Measurements from ENCODE around the gene PSAPL1.

DNA sequence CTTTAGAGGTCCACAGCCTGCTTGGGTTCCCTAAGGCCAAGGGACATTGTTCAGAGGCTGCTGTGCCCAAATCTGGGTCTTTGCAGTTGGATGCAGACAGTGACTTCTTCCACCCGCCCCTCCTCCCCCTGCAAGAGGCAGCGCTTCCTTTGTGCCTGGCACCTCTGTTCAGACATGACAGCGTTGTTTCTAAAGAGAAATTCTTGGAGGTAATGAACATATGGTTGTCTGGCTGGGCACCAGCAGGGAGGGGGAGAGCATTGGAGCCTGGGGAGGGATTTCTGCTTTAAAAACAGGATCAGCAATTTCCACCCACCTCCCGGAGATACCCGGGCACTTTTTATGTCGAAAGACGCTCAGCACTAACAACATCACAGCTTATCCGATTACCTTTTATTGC lies 51.5 kb downstream of the PSAPL1 start:
- TF ChIP-seq, protein P1, sequence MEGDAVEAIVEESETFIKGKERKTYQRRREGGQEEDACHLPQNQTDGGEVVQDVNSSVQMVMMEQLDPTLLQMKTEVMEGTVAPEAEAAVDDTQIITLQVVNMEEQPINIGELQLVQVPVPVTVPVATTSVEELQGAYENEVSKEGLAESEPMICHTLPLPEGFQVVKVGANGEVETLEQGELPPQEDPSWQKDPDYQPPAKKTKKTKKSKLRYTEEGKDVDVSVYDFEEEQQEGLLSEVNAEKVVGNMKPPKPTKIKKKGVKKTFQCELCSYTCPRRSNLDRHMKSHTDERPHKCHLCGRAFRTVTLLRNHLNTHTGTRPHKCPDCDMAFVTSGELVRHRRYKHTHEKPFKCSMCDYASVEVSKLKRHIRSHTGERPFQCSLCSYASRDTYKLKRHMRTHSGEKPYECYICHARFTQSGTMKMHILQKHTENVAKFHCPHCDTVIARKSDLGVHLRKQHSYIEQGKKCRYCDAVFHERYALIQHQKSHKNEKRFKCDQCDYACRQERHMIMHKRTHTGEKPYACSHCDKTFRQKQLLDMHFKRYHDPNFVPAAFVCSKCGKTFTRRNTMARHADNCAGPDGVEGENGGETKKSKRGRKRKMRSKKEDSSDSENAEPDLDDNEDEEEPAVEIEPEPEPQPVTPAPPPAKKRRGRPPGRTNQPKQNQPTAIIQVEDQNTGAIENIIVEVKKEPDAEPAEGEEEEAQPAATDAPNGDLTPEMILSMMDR (IDR thresholded peaks at IDR 0.05), result no peak
- no peak for TF ChIP-seq EP300 (IDR thresholded peaks at IDR 0.05)
- TF ChIP-seq POLR2A (IDR thresholded peaks at IDR 0.05), result no peak

Measured in ovary (tissue), 3 donors.